Esophagus muscularis mucosa (tissue), 3 donors: ENCODE measurements around the gene GTF3C5.

ENCODE experiments used
- POLR2A ChIP-seq: fragments of 450-650 bp; IDR thresholded peaks from one replicate; pipeline ENCODE4 v1.6.1; 2017; ENCODE audit warnings: antibody characterized with exemption, moderate library complexity, mild to moderate bottlenecking, low read depth
- POLR2AphosphoS5 ChIP-seq, 2 donors: sonication (generic); formaldehyde crosslinking; IDR thresholded peaks; one replicate each; pipeline ENCODE4 v1.6.1; 2017; ENCODE audit warnings: antibody characterized with exemption in 2 of 2
- TF ChIP-seq, protein P1 (sequence below), 3 experiments: fragments of 200-600 bp in 2 of 3; fragments of 450-650 bp in 1 of 3; sonication (generic) in 2 of 3; IDR thresholded peaks; one replicate each; pipeline ENCODE4 v1.5.1; 2017 to 2019; ENCODE audit warnings: antibody characterized with exemption in 3 of 3, mild to moderate bottlenecking in 2 of 3, moderate library complexity in 1 of 3

DNA sequence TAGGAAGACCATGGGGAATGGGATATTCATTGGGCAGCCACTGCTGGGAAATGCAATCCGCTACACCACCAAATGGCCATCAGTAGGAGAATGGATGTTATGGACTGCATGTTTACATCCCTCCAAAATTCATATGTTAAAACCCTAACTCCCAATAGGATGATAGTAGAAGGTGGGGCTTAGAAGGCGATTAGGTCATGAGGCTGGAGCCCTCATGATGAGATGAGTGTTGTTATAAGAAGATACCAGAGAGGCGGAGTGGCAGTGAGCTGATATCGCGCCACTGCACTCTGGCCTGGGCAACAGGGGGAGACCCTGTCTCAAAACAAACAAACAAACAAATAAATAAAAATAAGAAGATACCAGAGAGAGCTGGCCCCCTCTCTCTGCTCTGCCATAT, 16.1 kb upstream of the GTF3C5 start:
- TF ChIP-seq, protein P1, sequence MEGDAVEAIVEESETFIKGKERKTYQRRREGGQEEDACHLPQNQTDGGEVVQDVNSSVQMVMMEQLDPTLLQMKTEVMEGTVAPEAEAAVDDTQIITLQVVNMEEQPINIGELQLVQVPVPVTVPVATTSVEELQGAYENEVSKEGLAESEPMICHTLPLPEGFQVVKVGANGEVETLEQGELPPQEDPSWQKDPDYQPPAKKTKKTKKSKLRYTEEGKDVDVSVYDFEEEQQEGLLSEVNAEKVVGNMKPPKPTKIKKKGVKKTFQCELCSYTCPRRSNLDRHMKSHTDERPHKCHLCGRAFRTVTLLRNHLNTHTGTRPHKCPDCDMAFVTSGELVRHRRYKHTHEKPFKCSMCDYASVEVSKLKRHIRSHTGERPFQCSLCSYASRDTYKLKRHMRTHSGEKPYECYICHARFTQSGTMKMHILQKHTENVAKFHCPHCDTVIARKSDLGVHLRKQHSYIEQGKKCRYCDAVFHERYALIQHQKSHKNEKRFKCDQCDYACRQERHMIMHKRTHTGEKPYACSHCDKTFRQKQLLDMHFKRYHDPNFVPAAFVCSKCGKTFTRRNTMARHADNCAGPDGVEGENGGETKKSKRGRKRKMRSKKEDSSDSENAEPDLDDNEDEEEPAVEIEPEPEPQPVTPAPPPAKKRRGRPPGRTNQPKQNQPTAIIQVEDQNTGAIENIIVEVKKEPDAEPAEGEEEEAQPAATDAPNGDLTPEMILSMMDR (IDR thresholded peaks at IDR 0.05), result no peak
- TF ChIP-seq POLR2AphosphoS5 (IDR thresholded peaks at IDR 0.05) (no peak), POLR2A (no peak)
